ENCODE measurements around the gene KDM6B.

KDM6B gene

DNA sequence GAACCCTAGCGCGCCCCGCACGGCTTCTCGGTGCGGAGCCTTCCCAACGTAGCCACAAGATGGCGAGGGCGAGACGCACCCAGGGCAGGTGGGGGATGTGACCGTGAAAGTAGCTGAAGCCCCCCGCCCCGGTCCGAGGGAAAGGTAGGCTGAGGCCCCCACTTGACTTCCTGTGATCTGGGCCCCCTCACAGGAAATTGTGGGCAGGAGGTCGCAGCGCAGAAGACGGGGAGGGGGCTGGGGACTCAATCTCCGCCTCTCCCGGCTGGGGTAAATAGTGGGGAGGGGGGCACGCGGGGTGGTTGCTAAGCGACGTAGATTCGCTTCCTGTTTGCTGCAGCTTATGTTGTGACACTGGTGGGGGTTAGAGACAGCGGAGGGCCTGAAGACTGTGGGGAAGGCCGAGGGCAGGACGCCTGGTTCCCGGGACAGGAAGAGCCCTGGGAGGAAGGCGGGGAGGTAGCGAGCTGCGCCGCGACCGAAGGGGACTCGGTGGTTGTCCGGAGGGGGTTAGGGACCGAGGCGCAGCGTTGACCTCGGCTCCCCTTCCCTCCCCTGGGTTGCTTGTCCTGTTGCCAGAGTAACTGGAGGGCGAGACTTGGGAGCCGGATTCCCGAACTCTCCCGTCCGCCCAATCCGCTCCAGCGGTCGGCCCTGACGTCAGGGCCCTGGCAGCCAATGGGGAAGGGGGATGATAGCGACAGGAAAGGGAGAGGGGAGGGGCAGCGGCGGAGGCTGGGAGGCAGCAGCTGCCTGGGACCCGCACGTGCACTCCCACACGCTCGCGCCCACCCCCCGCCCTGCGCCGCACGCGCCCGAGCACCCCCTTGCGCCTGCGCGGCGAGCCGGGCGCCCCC is 1.2 kb downstream of the KDM6B start:
- H3K9me3 Mint-ChIP-seq = no peaks in the 10 kb centered on the region
- H3K4me3 Mint-ChIP-seq = peak overlapping the region; percentile 99
- peak; percentile 55 to 88 for DNase-seq (ENCODE audit: low spot score in 2 of 2)
- H3K4me1 Mint-ChIP-seq = peaks cover 65% of the 10 kb centered on the region
- peaks cover 44% of the 10 kb centered on the region for H3K36me3 Mint-ChIP-seq
- peak; percentile 68 for ATAC-seq
- peak overlapping the region; percentile 97 for H3K27ac Mint-ChIP-seq

DNA sequence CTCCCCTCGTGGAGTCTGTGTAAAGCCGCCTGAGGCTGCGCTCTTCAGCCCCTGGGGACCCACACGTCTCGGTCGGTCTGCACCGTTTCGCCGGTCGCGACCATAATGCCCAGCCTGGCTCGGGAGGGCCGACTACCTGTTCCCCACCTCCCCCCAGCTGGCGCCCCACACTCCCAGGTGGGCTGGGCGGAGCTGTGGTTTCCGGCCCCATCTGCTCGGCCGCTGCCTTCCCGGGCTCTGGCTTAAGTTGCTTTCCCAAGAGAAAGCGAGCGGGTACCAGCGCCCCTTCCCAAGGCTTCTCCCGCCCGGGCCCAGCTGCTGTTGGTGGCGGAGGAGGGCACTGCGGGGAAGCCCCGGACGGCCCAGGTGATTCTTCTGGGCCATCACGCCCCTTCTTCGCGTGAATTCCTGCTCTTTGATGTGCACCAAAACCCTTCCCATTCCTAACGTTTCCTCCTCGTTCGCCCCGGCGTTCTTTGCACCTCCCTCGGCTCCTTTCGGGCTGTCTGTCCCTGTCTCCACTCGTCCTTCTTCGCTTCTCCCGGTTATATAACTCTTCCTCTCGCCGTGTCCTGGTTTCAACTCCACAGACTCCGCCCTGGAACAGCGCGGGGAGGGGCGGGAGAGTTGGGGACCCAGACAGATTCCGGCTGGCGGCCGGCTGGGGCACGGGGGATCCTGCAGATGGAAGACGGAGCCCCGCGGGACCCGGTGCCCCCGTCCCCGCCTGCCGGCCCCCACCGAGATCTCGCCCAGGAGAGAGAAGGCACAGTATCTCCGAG is 2.0 kb downstream of the KDM6B start:
- H3K9me3 Mint-ChIP-seq = no peaks in the 10 kb centered on the region
- peaks cover 73% of the 10 kb centered on the region for H3K4me1 Mint-ChIP-seq
- peak overlapping the region; percentile 99 for H3K4me3 Mint-ChIP-seq
- peak in 1 of 2 donors; percentile 57 for DNase-seq (ENCODE audit: low spot score in 2 of 2)
- peak overlapping the region; percentile 97 for H3K27ac Mint-ChIP-seq
- ATAC-seq = no peak
- H3K36me3 Mint-ChIP-seq = peaks cover 44% of the 10 kb centered on the region

DNA sequence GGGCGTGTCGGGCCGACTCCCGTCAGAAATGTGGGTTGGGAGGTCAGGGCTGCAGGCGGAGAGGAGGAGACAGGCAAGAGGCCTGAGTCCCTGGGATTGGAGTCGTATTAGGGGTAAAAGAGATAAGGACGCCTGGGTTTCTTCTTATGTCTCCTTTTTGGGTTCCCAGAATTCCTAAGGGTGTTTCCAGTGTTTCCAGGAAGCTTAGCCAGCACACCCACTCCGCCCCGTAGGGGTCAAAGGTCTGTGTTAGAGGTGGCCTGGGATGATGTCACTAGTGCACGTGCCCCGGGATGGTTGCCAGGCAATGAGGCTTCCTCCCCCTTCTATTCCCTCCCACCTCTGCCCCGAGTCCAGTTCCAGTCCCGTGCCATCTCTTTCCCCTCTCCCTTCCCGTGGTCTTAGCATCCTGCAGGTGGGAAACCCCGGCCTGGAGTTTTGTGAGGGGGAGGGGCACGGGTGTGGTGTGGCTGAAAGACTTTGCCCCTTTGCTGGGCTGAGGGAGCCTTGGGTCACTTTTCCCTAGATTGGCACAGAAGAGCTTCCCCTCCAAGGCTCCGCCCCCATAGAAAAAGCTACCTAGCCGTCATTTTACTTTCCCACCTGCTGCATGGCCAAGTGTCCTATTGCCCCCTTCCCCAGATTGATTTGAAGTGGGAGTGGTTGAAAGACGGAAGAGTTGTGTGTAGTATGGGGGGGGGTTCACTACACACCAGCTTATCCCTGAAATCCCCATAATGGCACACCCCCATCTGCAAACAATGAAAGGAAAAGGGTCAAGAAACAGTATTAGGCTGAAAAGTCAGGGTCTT is 2.8 kb downstream of the KDM6B start:
- peaks cover 81% of the 10 kb centered on the region for H3K4me1 Mint-ChIP-seq
- H3K9me3 Mint-ChIP-seq = no peaks in the 10 kb centered on the region
- H3K36me3 Mint-ChIP-seq = peaks cover 44% of the 10 kb centered on the region
- H3K4me3 Mint-ChIP-seq = peak overlapping the region; percentile 99
- H3K27ac Mint-ChIP-seq = peak overlapping the region; percentile 97
- ATAC-seq = no peak
- DNase-seq (ENCODE audit: low spot score in 2 of 2) = peak in 1 of 2 donors; percentile 75

DNA sequence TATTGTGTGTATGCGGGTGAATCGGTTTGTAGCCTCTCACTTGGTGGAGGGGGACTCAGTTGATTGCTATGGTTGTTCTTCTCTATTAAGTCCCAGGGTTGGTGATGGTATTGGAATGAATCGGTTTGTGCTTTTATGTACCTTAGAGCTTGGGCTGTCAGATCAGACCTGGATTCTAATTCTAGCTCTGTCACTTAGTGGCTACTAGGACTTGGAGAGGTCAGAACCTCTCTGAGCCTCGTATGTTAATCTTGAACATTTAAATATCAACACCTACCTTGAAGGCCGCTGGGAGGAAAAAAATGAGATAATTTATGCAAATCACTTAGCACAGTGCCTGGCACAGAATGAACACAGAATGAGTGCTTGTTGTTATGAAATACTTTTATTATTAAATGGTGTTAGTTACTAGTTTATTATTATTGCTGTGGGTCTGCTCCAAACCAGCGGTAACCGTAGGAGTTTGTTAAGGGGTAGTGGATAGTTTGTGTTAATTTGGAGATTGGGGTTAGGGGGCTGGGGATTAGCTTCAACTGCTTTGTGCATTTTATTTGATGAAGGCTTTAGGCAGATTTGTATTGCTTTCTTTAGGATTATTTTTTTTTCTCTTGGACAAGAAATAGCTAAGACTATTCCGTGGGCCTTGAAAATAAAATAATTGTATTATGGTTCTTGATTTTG is 3.5 kb downstream of the KDM6B start:
- Mint-ChIP-seq H3K27ac (peak overlapping the region; percentile 97), H3K9me3 (no peaks in the 10 kb centered on the region), H3K4me1 (peaks cover 88% of the 10 kb centered on the region), H3K36me3 (peaks cover 44% of the 10 kb centered on the region), H3K4me3 (peak overlapping the region; percentile 99)
- DNase-seq (ENCODE audit: low spot score in 2 of 2) (no peak), ATAC-seq (no peak)

DNA sequence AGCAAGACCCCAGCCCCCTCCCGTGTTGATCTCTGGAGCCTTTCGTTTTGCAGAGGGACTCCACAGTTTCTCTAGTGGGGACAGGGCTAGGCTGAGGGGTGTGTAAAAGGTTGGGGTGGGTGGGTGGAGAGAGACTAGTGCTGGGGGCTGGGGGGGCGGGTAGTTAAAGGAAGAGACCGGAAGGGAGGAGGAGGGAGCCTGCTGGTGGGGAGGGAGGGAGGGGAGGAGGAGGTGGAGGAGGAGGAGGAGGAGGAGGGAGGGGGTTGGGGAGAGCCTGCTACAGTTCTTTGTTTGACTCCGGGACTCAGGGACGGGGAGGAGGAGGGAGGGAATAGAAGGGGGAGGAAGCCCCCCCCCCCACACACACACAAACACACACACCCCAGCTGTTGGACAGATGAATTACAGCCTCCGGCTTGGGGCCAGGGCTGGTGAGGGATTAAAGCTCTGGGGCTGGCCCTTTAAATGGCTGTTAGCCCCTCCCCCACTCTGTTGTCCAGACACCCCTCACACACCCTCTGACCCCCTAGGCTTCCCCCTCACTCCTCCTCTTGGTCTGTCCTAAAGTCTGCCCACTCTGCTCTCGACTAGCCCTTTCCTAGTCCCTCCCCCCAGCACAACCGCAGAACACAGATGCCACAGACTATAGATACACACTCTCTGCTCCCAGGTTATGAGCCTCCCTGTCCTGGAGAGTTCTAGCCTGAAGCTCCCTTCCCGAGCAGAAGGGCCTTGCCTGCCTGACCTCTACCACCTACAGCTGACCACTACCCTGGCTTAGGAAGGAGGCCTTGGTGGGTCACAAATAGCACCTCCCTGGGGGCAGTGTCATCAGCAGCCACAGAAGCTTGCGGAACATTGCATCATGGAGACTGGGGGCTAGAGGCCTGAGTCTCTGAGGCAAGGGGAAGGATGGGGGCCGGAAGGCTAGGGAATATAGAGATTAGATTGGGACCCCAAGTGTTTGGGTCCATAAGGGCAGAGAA is 4.4 kb downstream of the KDM6B start:
- Mint-ChIP-seq H3K4me3 (peak overlapping the region; percentile 99), H3K27ac (peak overlapping the region; percentile 97), H3K9me3 (no peaks in the 10 kb centered on the region), H3K36me3 (peaks cover 44% of the 10 kb centered on the region), H3K4me1 (peaks cover 85% of the 10 kb centered on the region)
- no peak for ATAC-seq
- no peak for DNase-seq (ENCODE audit: low spot score in 2 of 2)

DNA sequence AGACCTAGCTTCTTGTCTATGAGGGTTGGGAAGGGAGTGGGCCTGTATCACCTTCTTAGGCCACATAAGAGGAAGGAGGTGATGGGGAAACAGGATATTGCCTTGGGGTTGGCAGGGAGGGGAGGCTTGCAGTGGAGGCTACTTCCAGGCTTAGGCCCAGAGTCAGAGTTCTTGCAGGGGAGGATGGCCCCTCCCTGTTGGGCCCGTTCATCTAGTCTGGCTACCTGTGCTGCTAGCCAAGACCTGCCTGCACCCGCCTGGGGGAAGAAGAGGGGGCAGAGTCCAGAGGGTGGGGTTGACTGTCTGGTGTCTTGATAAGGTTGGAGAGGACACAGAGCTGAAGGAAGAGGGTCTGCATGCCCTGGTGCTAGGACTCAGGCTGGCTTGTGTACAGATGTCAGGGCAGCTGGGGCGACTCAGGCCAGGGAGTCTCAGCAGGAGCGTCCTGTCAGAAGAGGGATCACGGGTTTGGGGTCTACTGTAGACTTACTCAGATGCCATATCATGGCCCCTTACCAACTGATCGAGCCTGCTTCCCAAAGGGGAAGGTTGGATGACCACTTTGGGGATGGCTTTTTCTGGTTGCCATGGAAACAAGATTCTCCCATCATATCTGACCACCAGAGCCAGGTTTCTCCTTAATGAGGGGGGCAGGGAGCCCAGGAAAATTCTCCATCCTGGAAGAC is 5.3 kb downstream of the KDM6B start:
- Mint-ChIP-seq H3K4me3 (peak overlapping the region; percentile 99), H3K36me3 (peaks cover 38% of the 10 kb centered on the region), H3K4me1 (peaks cover 79% of the 10 kb centered on the region), H3K27ac (peak overlapping the region; percentile 84), H3K9me3 (no peaks in the 10 kb centered on the region)
- no peak for ATAC-seq
- DNase-seq (ENCODE audit: low spot score in 2 of 2) = no peak

DNA sequence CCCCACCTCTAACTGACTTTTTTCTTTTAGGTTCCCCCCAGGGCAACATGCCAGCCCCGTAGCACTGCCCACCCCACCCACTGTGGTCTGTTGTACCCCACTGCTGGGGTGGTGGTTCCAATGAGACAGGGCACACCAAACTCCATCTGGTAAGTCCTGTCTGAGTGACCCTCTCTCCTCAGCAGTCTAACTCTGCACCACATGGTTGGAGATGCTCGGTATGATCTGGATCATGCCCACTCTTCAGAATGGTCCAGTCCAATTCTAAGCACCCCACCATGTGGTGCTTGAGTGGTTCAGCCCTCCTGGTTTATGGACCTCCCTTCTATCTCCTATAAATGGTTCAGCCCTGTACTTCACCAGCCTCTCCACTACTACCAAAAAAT is 5.9 kb downstream of the KDM6B start:
- Mint-ChIP-seq H3K27ac (peak overlapping the region; percentile 98), H3K9me3 (no peaks in the 10 kb centered on the region), H3K4me1 (peaks cover 74% of the 10 kb centered on the region), H3K4me3 (peak overlapping the region; percentile 80), H3K36me3 (peaks cover 33% of the 10 kb centered on the region)
- ATAC-seq (no peak), DNase-seq (ENCODE audit: low spot score in 2 of 2) (no peak)

DNA sequence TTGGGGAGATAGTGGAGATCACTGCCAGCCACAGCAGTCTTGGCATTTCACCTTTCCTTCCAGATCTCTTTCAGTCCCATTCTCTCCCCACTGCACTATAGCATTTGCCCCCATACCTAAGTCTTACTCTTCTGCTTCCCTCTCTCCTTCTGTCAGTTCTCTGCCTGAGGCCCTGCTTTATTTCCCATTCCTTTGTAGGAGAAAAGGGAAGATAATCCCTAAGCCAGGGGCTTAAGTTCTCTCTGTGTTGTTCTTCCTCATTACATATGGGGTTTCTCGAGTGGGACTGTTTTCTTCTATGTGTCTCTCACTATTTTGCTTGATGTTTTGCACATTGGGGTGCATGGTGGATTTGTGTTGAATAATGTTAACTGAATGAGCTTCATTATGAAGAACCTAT is 6.4 kb downstream of the KDM6B start:
- Mint-ChIP-seq H3K4me3 (peak overlapping the region; percentile 80), H3K9me3 (no peaks in the 10 kb centered on the region), H3K27ac (peak overlapping the region; percentile 98), H3K36me3 (peaks cover 27% of the 10 kb centered on the region), H3K4me1 (peaks cover 77% of the 10 kb centered on the region)
- no peak for DNase-seq (ENCODE audit: low spot score in 2 of 2)
- no peak for ATAC-seq

DNA sequence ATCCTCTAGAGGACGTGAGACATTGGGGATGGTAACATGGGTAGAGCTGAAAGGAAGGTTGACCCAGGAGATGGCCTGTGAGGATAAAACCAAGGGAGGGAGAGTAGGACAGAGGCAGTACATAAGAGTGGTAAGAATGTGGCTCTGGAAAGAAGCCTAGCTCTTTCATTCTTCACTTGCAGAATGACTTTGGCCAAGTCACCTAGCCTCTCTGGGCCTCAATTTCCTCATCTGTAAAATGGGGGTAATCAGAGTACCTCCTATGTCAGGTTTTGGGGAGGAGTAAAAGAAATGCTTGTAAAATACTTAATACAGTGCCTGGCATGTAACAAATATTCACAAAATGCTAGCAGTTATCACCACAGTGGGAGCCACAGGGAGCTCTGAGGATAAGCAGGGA is 6.9 kb downstream of the KDM6B start:
- peak overlapping the region; percentile 80 for H3K4me3 Mint-ChIP-seq
- ATAC-seq (no peak), DNase-seq (ENCODE audit: low spot score in 2 of 2) (no peak)
- H3K36me3 Mint-ChIP-seq = peaks cover 25% of the 10 kb centered on the region
- H3K27ac Mint-ChIP-seq = peak overlapping the region; percentile 98
- H3K9me3 Mint-ChIP-seq = no peaks in the 10 kb centered on the region
- peaks cover 81% of the 10 kb centered on the region for H3K4me1 Mint-ChIP-seq

DNA sequence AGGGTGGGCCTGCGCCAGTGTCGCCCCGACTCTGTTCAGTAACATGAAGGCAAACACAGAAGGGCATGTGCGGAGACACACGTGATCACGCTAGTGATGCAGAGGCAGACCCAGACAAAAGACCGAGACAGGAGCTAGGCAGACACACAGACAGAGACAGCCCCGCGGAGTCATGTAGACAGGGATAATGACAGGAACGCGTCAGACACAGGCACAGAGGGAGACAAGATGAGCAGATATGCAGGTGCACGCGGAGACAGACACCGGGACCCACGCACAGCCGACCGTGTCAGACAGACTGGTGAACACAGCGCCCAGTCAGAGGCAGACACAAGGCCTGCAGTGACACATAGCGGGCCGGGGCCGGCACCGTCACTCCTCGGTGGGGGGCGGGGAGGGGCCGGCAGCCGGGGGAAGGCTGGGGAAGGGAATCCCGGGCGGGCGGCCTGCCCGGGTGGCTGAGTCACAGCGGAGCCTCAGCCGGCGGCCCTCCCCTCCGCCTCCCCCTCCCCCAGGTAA is 7.4 kb downstream of the KDM6B start:
- H3K4me3 Mint-ChIP-seq = peak overlapping the region; percentile 80
- DNase-seq (ENCODE audit: low spot score in 2 of 2) (peak in 1 of 2 donors; percentile 75), ATAC-seq (peak; percentile 68)
- H3K9me3 Mint-ChIP-seq = no peaks in the 10 kb centered on the region
- peaks cover 19% of the 10 kb centered on the region for H3K36me3 Mint-ChIP-seq
- peaks cover 81% of the 10 kb centered on the region for H3K4me1 Mint-ChIP-seq
- peak overlapping the region; percentile 98 for H3K27ac Mint-ChIP-seq

DNA sequence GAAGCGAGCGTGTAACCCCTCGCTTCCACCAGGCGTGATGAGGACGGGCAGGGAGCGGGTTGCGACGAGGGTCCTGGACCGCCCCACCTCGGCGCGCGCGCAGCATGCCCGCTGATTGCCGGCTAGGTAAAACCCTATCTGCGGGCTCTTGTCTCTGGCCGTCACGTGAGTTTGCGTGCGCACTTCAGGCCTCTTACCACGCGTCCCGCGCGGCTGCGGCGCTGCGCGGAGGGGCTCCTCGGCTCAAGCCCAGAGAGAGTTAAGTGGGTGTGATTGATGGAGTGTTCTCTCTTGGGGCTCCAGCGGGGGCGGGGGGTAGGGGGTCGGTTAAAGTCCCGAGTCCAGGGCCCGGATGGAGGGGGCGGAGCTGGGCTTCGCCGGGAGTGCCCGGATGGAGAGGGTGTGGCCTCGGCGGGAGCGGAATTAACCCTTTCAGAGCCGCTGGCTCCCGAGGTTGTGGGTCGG is 7.9 kb downstream of the KDM6B start:
- H3K9me3 Mint-ChIP-seq = no peaks in the 10 kb centered on the region
- ATAC-seq = peak; percentile 38
- peak overlapping the region; percentile 80 for H3K4me3 Mint-ChIP-seq
- peak in 1 of 2 donors; percentile 95 for DNase-seq (ENCODE audit: low spot score in 2 of 2)
- H3K36me3 Mint-ChIP-seq = peaks cover 15% of the 10 kb centered on the region
- peaks cover 81% of the 10 kb centered on the region for H3K4me1 Mint-ChIP-seq
- H3K27ac Mint-ChIP-seq = peak overlapping the region; percentile 98

DNA sequence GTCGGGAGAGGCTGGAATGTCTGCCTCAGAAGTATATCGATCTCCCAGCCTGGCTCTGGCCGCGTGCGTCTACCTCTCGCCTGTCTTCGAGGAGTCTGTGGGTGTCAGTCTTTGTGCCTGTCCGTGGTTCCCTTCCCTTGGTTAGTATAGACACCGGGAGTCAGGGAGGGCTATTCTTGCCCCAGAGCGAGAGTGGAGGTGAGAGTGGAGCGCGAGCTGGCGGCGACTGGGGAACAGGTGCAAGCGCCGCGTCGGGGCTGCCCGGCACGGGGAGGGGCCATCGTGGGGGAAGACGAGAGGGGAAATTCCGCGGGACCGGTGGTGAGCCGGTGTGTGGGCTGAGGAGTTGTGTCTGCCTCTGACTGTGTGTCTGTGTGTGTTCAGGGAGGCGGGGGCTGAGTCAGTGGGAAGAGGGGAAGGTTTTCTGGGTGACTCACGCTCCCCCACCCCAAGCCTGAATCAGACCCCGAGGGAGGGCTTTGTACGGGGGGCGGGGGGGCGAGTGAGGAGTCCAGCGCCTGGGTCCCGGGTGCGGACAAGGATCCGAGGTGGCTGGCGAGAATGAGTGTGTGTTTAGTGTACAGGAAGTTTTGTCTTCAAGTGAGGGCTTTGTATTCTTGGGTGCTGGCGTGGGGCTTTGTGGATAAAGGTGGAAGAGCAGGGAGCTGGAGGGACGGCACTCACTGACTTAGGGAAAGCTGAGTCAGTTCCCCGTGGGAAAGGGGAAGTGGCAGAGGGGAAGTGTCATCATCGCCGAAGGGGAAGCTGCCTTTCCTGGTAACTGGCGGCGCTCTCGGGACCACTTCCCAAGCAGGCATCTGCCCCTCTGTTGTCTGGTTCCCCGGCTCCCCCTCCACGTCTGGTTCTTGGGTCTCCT is 8.6 kb downstream of the KDM6B start:
- ATAC-seq = peak; percentile 68
- H3K4me3 Mint-ChIP-seq = peak overlapping the region; percentile 80
- peaks cover 81% of the 10 kb centered on the region for H3K4me1 Mint-ChIP-seq
- peaks cover 15% of the 10 kb centered on the region for H3K36me3 Mint-ChIP-seq
- H3K27ac Mint-ChIP-seq = peak overlapping the region; percentile 98
- H3K9me3 Mint-ChIP-seq = no peaks in the 10 kb centered on the region
- peak; percentile 87 to 98 for DNase-seq (ENCODE audit: low spot score in 2 of 2)

Data from stimulated activated effector memory CD8-positive, alpha-beta T cell treated with anti-CD3 and anti-CD28 coated beads, Interleukin-12 subunit alpha, Interleukin-12 subunit beta, amount 100 ng/mL, for 72 hours (primary cell).